ENCODE measurements around the gene DCTD. TPM values are rescaled to one million over a fixed set of nuclear protein-coding genes. Genes with fewer than 3 reads are reported as not detected.
A peak's percentile ranks its signal among the peaks of the same experiment; 100 is the strongest.

Gene DCTD
- total and polyA plus RNA-seq, 2 of the 13 experiments (the other 11 are each of a cell fraction or from before 2014, with no cell fraction given): 85.1 to 95.3 TPM

DNA sequence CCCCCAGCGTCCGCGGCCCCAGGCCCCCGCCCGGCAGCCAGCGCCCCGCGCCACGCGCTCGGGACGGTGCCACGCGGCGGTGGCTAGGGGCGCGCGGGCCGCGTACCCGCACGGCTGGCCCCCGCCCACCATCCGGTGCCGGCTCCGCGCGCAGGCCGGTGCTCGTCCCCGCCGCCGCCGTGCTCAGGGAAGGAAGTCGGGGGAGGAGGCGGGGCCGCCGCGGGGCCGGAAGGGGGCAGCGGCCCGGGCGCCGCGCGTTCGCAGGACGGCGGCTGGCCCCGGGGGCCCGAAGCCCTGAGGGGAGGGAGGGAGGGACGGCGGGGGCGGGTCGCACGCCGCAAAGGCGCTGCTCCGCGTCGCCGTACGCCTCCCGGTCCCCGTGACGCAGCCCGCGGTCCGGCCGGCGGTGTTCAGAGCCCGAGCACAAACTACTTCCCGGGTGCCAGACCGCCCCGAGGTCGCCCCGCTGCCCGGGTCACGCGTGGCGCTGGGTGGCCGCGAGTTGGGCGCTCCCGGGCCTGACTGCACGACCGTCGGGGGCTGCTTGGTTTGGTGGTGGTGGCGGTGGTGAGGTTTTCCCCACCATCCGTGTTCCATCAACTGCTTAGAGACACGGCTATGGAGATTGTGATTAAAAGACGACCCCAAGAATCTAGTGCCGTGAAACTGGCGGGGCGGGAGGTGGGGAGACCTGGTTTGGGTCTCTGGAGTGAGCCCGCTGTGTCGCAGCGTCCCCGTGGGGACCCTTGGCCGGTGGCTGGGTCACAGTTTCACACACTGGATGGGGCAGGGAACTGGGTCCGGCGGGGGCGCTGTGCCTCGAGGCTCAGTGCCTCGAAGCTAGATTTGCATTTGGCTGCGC, at the start of gene DCTD (continued):
- TF ChIP-seq, protein P1, sequence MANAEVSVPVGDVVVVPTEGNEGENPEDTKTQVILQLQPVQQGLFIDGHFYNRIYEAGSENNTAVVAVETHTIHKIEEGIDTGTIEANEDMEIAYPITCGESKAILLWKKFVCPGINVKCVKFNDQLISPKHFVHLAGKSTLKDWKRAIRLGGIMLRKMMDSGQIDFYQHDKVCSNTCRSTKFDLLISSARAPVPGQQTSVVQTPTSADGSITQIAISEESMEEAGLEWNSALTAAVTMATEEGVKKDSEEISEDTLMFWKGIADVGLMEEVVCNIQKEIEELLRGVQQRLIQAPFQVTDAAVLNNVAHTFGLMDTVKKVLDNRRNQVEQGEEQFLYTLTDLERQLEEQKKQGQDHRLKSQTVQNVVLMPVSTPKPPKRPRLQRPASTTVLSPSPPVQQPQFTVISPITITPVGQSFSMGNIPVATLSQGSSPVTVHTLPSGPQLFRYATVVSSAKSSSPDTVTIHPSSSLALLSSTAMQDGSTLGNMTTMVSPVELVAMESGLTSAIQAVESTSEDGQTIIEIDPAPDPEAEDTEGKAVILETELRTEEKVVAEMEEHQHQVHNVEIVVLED (CRISPR knock-in tag; IDR thresholded peaks at IDR 0.05; ENCODE audit: borderline replicate concordance): peak; percentile 82
- TF ChIP-seq ZFYVE20 (CRISPR knock-in tag; IDR thresholded peaks at IDR 0.05; ENCODE audit: borderline replicate concordance, low read depth) (0 out of 2 replicates have a peak, but pooled peaks have one; percentile 14), KDM5A (IDR thresholded peaks at IDR 0.05; ENCODE audit: borderline replicate concordance, low read length) (0 out of 2 replicates have a peak, but pooled peaks have one; percentile 26), RAD21 (CRISPR knock-in tag; IDR thresholded peaks at IDR 0.05) (peak; percentile 34; the same call in 1 of the 2 replicates), YY1 (IDR thresholded peaks at IDR 0.05; ENCODE audit: insufficient read depth, insufficient replicate concordance, low read depth, low read length) (peak; percentile 40), ZNF446 (CRISPR knock-in tag; IDR thresholded peaks at IDR 0.05) (no peak), SIX1 (CRISPR knock-in tag; IDR thresholded peaks at IDR 0.05; ENCODE audit: borderline replicate concordance) (peak; percentile 25; the same call in 1 of the 2 replicates), ZNF331 (CRISPR knock-in tag; IDR thresholded peaks at IDR 0.05) (peak; percentile 48), MIER2 (CRISPR knock-in tag; IDR thresholded peaks at IDR 0.05) (no peak), RFXANK (CRISPR knock-in tag; IDR thresholded peaks at IDR 0.05) (no peak), ZNF615 (CRISPR knock-in tag; IDR thresholded peaks at IDR 0.05; ENCODE audit: borderline replicate concordance) (no peak), SP5 (CRISPR knock-in tag; IDR thresholded peaks at IDR 0.05; ENCODE audit: borderline replicate concordance, low read depth) (0 out of 2 replicates have a peak, but pooled peaks have one; percentile 11), TBX3 (IDR thresholded peaks at IDR 0.05; ENCODE audit: borderline replicate concordance) (no peak)
- TF ChIP-seq, protein P2, sequence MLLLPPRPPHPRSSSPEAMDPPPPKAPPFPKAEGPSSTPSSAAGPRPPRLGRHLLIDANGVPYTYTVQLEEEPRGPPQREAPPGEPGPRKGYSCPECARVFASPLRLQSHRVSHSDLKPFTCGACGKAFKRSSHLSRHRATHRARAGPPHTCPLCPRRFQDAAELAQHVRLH (CRISPR knock-in tag; IDR thresholded peaks at IDR 0.05; ENCODE audit: borderline replicate concordance, low read depth): no peak
- TF ChIP-seq, protein P3, sequence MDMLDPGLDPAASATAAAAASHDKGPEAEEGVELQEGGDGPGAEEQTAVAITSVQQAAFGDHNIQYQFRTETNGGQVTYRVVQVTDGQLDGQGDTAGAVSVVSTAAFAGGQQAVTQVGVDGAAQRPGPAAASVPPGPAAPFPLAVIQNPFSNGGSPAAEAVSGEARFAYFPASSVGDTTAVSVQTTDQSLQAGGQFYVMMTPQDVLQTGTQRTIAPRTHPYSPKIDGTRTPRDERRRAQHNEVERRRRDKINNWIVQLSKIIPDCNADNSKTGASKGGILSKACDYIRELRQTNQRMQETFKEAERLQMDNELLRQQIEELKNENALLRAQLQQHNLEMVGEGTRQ (IDR thresholded peaks at IDR 0.05; ENCODE audit: low read depth, low read length): no peak
- TF ChIP-seq, protein P3 (CRISPR knock-in tag; IDR thresholded peaks at IDR 0.05; ENCODE audit: borderline replicate concordance): no peak
- TF ChIP-seq, protein P4, sequence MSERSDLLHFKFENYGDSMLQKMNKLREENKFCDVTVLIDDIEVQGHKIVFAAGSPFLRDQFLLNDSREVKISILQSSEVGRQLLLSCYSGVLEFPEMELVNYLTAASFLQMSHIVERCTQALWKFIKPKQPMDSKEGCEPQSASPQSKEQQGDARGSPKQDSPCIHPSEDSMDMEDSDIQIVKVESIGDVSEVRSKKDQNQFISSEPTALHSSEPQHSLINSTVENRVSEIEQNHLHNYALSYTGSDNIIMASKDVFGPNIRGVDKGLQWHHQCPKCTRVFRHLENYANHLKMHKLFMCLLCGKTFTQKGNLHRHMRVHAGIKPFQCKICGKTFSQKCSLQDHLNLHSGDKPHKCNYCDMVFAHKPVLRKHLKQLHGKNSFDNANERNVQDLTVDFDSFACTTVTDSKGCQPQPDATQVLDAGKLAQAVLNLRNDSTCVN (CRISPR knock-in tag; IDR thresholded peaks at IDR 0.05; ENCODE audit: borderline replicate concordance): no peak
- TF ChIP-seq, protein P5, sequence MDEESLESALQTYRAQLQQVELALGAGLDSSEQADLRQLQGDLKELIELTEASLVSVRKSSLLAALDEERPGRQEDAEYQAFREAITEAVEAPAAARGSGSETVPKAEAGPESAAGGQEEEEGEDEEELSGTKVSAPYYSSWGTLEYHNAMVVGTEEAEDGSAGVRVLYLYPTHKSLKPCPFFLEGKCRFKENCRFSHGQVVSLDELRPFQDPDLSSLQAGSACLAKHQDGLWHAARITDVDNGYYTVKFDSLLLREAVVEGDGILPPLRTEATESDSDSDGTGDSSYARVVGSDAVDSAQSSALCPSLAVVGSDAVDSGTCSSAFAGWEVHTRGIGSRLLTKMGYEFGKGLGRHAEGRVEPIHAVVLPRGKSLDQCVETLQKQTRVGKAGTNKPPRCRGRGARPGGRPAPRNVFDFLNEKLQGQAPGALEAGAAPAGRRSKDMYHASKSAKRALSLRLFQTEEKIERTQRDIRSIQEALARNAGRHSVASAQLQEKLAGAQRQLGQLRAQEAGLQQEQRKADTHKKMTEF (CRISPR knock-in tag; IDR thresholded peaks at IDR 0.05): peak; percentile 76
- TF ChIP-seq, protein P6, sequence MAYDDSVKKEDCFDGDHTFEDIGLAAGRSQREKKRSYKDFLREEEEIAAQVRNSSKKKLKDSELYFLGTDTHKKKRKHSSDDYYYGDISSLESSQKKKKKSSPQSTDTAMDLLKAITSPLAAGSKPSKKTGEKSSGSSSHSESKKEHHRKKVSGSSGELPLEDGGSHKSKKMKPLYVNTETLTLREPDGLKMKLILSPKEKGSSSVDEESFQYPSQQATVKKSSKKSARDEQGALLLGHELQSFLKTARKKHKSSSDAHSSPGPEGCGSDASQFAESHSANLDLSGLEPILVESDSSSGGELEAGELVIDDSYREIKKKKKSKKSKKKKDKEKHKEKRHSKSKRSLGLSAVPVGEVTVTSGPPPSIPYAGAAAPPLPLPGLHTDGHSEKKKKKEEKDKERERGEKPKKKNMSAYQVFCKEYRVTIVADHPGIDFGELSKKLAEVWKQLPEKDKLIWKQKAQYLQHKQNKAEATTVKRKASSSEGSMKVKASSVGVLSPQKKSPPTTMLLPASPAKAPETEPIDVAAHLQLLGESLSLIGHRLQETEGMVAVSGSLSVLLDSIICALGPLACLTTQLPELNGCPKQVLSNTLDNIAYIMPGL (CRISPR knock-in tag; IDR thresholded peaks at IDR 0.05; ENCODE audit: borderline replicate concordance in 1 of 2, low read depth in 1 of 2): peak; percentile 75 to 91

Measured in HepG2 (cell line).